OCI-M1 (cell line): Measurements from ENCODE around the gene ITPA.

ENCODE experiments used
- DNase-seq: peaks from one replicate; lab custom pipeline; 2025; lab: John Stamatoyannopoulos, UW

Gene ITPA

GRCh38 chr20:3209257-3209945 lies at the start of gene ITPA:
Gene ITPA (plus strand): TSS chr20:3209498. CDS start chr20:3209552, 54 bp downstream.
- peak; percentile 80 for DNase-seq

DNA sequence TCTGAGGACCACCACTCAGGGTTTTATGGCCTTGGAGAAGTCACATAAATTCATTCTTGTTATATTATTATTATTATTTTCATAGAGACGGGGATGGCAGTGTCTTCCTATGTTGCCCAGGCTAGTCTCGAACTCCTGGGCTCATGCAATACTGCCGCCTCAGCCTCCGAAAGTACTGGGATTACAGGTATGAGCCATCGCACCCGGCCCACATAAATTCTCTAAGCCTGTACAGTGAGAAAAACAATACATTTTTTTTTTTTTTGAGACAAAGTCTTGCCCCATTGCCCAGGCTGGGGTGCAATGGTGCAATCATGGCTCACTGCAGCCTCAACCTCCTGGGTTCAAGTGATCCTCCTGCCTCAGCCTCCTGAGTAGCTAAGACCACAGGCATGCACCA lies 48.9 kb upstream of the ITPA start:
- no peak for DNase-seq

- no peak for DNase-seq
Measured at GRCh38 chr20:3161316-3162079, 47.8 kb upstream of the ITPA start.

DNA sequence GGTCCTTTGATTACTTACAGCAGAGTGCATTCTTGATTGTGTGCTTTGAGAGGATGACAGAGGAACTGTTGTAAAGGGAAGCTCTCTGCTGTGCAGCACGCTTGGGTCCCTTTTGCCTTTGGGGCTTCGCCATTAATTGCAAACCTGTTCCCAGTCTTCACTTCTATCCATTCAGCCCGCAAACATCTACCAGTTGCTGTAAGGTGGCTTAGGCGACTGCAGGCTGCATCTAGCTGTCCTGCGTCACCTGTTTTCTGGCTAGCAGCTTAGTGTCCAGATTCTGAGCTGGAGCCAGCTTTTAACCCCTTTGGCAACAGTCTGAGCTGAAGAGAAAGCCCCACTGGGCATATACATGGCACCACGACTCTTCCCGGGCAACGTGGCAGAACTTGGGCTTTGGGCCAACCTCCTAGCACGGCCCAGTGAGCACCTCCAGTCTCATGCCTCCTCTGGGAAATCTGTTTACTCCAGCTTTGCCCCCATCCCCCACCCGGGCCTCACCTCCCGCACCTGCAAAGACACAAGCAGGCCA lies 47.2 kb upstream of the ITPA start:
- no peak for DNase-seq

- no peak for DNase-seq
Measured at GRCh38 chr20:3163099-3164042, 45.9 kb upstream of the ITPA start.

GRCh38 chr20:3164043-3164762 lies 45.1 kb upstream of the ITPA start:
- DNase-seq: no peak

- no peak for DNase-seq
Measured at GRCh38 chr20:3164763-3165410, 44.4 kb upstream of the ITPA start.

DNA sequence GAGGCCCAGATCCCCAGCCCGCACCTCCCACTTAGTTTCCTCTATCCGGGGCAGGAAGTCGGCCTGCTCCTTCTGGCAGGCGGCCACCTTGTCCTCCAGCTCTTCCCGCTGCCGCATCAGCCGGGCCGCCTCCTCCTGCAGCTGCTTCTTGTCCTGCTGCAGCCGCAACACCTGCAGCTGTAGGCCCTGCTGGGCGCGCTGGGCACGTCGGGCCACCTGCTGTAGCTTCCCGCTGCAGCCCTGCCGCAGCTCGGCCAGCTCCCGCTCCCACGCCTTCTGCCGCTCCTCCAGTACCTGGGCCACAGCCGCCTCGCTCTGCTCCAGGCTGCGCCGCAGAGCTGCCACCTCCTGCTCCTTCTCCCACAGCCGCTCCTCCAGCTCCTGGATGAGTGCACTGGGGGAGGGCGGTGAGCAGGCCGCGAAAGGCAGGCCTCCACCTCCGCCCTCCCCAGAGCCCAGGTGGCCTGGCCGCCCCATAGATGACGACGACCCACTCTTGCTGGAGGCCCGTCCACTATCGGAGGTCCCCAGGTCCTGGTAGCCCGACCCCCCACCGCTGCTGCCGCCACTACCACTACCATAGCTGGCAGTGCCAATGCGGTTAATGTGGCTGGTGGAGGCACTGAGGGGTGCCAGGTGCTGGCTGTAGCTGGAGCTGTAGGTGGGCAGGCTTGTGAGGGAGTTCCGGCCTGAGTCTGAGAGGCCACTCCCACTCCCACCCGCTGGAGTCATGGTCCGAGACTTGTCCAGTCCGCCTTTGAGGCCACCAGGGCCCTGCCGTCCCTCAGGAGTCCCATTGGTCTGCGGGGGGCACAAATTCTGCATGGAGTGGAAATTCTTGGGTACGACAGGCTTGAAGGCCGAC lies 43.6 kb upstream of the ITPA start:
- no peak for DNase-seq

GRCh38 chr20:3166338-3166912 lies 42.9 kb upstream of the ITPA start:
- no peak for DNase-seq

DNA sequence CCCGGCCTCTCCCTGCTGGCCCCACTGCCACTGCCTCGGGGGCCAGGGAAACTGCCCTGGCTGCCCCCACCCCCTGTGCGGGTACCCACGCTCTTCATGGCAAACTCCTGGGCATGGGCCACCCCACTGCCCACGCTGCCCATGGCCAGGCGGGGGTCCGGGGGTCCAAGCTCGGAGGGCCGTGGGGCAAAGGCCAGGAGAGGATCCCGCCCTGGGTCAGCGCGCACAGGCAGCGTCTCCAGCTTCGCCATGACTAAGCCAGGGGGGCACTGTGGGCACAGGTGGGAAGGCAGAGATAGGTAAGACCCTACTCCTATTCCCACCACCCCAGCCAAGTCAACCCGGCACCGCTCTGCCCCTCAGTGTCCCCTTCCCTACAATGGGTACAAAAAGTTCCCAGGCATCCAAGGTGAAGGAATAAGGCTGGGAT lies 42.4 kb upstream of the ITPA start:
- DNase-seq: no peak

DNA sequence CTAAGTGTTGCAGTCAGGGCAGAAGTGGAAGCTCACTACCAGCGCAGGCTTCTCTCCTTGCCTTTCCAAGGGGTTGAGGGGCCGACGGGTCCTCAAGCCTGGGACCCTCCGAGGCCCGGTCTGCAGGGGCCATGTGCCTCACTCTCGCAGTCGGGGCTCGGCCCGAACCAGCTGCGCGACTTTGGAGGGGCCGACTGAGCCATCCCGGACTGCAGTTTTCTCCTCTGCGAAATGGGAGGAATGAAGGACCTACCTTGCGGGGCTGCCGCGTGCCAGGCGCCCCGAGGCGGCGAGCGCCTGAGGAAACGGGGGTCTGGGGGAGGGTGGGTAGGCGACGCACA lies 41.6 kb upstream of the ITPA start:
- no peak for DNase-seq

DNA sequence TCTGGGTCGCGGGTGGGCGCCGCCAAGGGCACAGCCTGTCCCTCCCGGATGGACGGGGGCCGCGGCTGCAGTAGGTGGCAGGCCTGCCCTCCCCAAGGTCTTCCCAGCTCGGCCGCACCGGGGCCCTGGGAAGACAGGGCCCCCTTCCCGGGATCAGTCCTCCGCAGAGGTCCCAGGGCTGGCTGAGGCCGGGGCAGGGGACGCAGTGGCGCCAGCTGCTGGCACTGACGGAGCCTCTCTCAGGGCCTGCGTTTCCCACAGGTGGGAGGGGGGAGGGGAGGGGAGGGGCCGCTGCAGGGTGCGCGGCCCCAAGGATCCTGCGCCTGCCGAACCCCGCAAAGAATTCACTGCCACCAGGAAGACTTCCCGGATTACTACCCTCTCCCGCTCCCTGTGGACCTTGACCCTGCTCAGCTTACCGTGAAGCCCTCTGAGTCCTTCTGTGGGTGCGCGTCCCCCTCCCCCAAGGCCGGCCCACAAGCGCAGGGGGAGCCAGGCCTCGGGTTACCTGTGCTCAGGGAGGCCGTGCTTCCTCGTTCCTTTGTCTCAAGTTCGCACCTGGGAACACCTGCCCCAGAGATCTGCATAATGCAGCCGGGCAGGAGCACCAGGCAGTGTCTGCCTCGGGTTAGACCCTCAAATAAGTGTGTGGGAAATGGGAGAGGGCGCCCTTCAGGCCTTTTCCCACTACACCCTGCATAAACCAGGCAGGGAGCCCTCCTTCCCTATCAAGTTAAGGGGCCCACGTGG lies 41.0 kb upstream of the ITPA start:
- DNase-seq: no peak

DNA sequence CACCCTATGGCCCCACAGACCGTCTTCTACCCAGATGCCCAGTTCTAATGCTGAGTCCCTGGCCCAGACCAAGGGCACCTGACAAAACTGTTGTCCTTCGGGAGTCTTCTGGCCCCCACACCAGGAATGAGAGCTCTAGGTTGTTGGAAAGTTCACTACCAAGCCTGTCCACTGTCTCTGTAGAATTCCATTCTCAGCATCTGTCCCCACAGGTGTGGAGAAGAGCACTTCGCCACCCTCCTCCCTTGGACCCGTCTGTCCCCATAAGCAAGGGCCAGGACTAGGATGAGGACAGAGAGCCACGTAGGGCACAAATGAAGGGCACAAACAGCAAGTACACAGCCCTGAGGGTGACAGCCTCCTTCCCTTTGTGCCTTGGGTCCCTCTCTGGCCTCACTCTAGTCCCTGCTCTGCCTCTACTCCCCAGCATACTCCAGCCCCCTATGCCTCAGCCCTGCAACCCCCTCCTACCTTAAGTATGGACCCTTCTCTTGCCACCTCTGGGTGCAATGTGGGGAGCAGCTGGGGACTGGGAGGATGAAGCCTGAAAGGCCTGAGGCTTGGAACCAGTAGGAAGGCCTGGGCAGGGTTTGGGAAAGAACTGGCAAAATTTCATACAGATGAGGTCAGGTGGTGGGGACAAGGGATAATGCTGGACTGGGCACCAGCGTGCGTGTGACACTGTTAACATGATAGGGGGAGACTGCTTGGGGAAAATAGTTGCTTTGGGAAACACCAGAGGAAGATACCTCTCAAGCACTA lies 40.3 kb upstream of the ITPA start:
- DNase-seq: no peak

DNA sequence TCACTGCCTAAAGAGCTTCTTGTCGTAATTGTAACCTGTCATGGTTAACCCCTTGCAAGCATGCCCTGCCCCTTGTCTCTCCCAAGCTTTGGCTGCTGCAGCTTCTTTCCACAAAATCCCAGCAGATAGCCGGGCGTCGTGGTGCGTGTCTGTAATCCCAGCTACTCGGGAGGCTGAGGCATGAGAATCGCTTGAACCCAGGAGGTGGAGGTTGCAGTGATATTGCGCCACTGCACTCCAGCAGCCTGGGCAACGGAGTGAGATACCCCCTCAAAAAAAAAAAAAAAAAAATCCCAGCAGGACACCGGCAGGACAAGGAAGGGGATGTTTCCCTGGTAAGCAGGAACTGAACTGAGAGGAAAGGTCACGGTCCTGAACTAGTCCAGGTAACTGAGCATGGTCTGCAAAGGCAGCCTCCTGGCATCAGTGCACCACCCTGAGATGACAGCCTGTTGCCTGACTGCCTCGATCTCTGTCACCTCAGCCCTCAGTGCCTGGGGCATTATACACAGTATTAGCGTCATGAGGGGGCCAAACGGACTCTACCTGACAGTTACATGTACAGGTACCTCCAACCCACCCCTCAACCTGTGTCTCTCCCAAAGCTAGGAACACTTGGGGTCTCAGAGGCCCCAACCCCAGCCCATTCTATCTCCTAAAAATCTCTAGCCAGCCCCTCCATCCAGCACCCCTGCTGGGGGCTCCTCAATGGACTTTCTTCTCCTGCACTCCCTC lies 37.7 kb upstream of the ITPA start:
- no peak for DNase-seq

DNA sequence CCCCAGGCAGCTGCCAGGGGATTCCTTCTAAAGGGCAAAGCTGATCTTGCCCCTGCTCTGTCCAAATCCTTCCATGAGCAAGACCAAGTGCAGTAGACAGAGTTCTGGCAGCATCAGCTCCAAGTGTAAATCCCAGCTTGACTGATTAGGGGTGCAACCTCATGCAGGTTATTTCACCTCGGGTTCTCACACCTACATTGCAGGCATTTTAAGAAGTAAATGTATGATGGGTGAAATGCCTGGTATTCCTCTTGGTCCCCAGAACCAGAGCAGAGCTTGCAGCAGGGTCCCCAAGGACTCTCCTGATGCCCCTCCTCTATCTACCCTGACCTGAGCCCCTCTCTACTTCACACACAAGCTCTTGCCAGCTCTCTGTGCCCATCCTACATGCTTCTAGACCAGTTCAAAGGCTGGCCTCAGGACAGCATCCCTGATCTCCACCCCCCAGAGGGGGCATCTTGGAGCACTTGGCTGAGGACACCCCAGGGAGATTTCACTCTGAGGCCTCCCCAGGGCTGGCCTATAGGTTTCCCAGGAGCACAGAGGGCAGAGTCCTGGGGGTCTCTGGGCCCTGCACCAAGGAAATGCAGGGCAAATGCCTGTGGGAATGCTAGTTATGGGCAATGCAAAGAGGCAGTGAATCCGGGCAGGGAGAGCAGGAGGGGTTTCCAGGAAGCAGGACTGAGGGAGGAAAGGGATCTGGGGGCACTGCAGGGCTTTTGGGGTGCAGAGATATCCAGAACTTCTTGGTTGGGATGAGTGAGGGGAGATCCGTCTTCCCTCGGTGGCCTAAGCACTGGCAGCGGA lies 37.0 kb upstream of the ITPA start:
- no peak for DNase-seq

GRCh38 chr20:3172933-3173609 lies 36.2 kb upstream of the ITPA start, which contains the start of gene LZTS3:
Gene LZTS3 (minus strand): TSS chr20:3173549. CDS start chr20:3167163, 6,386 bp downstream.
- DNase-seq: peak; percentile 86
